ENCODE results near the gene VEPH1.

DNA sequence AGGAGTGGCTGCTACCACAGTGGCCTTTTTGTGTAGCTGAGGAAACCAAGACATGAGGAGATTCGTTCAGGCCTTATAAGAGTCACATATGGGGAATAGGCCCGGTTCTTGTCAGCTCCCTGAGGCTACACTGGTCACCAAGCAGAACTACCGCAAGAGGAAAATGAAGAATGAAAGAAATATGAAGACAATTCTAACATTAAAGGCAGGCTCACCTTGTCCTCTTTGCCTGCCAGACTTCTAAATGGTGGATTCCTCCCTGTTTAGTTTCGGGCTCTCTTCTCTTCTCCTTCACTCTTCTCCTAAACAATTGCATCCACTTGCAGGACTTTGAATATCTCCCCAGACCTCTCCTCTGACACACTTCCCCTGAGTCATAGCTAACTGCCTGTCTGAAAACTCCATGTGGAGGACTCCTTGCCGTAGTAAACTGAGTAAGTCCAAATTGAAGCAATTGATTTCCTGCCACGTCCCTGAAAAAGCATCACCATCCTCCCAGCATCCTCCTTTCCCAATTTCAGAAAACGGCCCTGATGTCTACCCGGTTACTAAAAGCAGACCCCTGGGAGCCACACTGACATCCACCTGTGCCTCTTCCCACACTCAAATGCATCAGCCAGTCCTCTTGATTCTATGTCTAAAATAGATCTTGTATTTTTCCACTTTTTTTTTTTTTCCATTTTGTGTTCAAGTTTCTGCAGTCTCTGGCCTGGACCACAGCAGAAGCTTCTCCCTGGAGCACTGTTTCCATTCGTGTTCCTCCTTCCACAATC, 30.3 kb upstream of the VEPH1 start:
- TF ChIP-seq, protein P1, sequence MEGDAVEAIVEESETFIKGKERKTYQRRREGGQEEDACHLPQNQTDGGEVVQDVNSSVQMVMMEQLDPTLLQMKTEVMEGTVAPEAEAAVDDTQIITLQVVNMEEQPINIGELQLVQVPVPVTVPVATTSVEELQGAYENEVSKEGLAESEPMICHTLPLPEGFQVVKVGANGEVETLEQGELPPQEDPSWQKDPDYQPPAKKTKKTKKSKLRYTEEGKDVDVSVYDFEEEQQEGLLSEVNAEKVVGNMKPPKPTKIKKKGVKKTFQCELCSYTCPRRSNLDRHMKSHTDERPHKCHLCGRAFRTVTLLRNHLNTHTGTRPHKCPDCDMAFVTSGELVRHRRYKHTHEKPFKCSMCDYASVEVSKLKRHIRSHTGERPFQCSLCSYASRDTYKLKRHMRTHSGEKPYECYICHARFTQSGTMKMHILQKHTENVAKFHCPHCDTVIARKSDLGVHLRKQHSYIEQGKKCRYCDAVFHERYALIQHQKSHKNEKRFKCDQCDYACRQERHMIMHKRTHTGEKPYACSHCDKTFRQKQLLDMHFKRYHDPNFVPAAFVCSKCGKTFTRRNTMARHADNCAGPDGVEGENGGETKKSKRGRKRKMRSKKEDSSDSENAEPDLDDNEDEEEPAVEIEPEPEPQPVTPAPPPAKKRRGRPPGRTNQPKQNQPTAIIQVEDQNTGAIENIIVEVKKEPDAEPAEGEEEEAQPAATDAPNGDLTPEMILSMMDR (IDR thresholded peaks at IDR 0.05; ENCODE audit: low read depth, low read length) = no peak
- TF ChIP-seq EZH2phosphoT487 (IDR thresholded peaks at IDR 0.05; ENCODE audit: low read depth) = no peak
